Activated B cell treated with CpG ODN at 0.5 μM for 24 hours (primary cell): ENCODE data around the gene FANK1. TPM values are rescaled to one million over a fixed set of nuclear protein-coding genes. Genes with fewer than 3 reads are reported as not detected.

Experiments used
- ATAC-seq: fragments of 200-7000 bp; cut with Tn5 transposase; one replicate; pipeline ENCODE4 v1.10.0; 2021; ENCODE audit warnings: low read depth, mild to moderate bottlenecking, moderate library complexity
- CTCF ChIA-PET: fragments of 350-600 bp; sonication (Branson Sonifier 250); formaldehyde crosslinking; loops from one replicate; lab custom pipeline; 2021; ENCODE audit warnings: antibody characterized with exemption; lab: Charles Lee
- POLR2A ChIA-PET: fragments of 350-600 bp; sonication (Branson Sonifier 250); formaldehyde crosslinking; loops from one replicate; lab custom pipeline; 2021; ENCODE audit warnings: antibody characterized with exemption; lab: Charles Lee
- DNase-seq: peaks from one replicate; pipeline ENCODE4 v3.0.0; 2022
- H3K27ac Mint-ChIP-seq: one replicate; pipeline ENCODE4 v1.8.0; 2020; ENCODE audit warnings: mixed read lengths
- H3K27me3 Mint-ChIP-seq: one replicate; pipeline ENCODE4 v1.8.0; 2021; ENCODE audit warnings: mixed read lengths
- H3K36me3 Mint-ChIP-seq: one replicate; pipeline ENCODE4 v1.8.0; 2021; ENCODE audit warnings: low read depth, mixed read lengths
- H3K4me1 Mint-ChIP-seq: one replicate; pipeline ENCODE4 v1.8.0; 2021; ENCODE audit warnings: mixed read lengths
- H3K4me3 Mint-ChIP-seq: one replicate; pipeline ENCODE4 v1.8.0; 2020; ENCODE audit warnings: mild to moderate bottlenecking, mixed read lengths
- H3K9me3 Mint-ChIP-seq: one replicate; pipeline ENCODE4 v1.8.0; 2020; ENCODE audit warnings: mixed read lengths
- intact Hi-C: fragments of 100-400 bp; cut with micrococcal nuclease; formaldehyde crosslinking; loops from one replicate; pipeline ENCODE4 v1.15.1; 2024
- total RNA-seq: library from RNA; stranded (reverse); gene quantifications from 2 replicates; pipeline ENCODE4 v1.2.3, GENCODE V29; 2022
- TF ChIP-seq, protein P1 (sequence below): fragments of 200-600 bp; IDR thresholded peaks from one replicate; pipeline ENCODE4 v1.8.0; 2022; ENCODE audit warnings: antibody characterized with exemption, mild to moderate bottlenecking

FANK1 gene
- total RNA-seq, 1 donor from 2014 or later, result 0.42 TPM

DNA sequence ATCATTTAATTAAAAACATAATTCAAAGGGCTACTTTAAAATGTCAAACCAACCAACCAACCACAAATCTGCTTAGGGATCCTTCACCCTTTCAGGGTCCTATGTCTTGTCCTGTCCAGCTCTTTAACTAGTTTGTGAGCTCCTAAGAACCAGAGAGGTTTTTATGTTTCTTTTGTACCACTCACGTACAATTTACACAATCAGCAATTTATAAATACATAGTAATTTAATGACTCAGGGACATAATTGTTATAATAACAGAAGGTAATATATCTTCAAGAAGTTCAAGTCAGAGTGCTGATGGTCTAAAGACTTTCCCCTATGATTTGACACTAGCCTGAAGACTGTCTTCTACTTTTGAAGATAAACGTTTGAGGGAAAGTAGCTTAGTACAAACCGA is 31.2 kb upstream of the FANK1 start:
- POLR2A ChIA-PET, result interaction anchor here (0.6 kb wide), 1 partner anchor 21 kb away, joined by 3 read pairs; no protein-coding TSS in a partner anchor
- Mint-ChIP-seq H3K27me3 (no peaks in the 10 kb centered on the region), H3K36me3 (peaks cover 17% of the 10 kb centered on the region), H3K4me1 (no peaks in the 10 kb centered on the region), H3K27ac (no peak overlapping the region), H3K4me3 (no peak overlapping the region), H3K9me3 (no peaks in the 10 kb centered on the region)
- intact Hi-C loops, result no loop called here
- TF ChIP-seq, protein P1, sequence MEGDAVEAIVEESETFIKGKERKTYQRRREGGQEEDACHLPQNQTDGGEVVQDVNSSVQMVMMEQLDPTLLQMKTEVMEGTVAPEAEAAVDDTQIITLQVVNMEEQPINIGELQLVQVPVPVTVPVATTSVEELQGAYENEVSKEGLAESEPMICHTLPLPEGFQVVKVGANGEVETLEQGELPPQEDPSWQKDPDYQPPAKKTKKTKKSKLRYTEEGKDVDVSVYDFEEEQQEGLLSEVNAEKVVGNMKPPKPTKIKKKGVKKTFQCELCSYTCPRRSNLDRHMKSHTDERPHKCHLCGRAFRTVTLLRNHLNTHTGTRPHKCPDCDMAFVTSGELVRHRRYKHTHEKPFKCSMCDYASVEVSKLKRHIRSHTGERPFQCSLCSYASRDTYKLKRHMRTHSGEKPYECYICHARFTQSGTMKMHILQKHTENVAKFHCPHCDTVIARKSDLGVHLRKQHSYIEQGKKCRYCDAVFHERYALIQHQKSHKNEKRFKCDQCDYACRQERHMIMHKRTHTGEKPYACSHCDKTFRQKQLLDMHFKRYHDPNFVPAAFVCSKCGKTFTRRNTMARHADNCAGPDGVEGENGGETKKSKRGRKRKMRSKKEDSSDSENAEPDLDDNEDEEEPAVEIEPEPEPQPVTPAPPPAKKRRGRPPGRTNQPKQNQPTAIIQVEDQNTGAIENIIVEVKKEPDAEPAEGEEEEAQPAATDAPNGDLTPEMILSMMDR, result no peak
- ATAC-seq (no peak), DNase-seq (no peak)
- CTCF ChIA-PET, result interaction anchor here (0.8 kb wide), 1 partner anchor 10 kb away, joined by 3 read pairs; no protein-coding TSS in a partner anchor

DNA sequence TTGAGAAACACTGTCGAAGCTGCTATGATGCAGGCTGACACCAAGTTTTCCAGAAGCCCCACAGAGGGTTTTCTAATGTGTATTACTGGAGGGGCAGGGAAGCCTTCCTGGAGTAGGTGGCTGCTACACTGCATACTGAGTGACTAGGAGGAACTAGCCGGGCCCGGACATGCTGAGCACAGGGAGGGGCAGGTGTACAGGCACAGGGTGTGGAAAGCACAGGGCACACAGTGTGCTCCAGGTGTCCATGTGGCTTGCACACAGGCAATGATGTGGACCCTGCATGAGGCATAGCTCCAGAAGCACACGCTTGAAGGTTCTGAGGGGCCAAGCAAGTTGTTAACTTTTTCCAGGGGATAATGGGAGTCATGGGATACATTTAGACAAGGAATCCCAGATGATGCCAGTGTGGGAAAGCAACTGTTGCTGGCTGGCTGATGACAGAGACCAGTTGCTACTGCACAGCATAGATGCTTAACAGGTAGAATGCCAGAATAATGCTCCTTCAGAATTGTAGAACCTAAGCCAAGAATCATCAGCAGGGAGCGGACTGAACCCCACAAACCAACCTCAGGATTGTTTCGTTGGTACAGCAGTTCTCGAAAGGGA is 29.8 kb upstream of the FANK1 start:
- Mint-ChIP-seq H3K4me3 (no peak overlapping the region), H3K36me3 (peaks cover 17% of the 10 kb centered on the region), H3K27me3 (no peaks in the 10 kb centered on the region), H3K4me1 (no peaks in the 10 kb centered on the region), H3K27ac (no peak overlapping the region), H3K9me3 (no peaks in the 10 kb centered on the region)
- POLR2A ChIA-PET, result no interaction called here
- CTCF ChIA-PET, result no interaction called here
- intact Hi-C loops, result no loop called here
- DNase-seq, result no peak
- ATAC-seq, result no peak
- TF ChIP-seq, protein P1, result no peak

DNA sequence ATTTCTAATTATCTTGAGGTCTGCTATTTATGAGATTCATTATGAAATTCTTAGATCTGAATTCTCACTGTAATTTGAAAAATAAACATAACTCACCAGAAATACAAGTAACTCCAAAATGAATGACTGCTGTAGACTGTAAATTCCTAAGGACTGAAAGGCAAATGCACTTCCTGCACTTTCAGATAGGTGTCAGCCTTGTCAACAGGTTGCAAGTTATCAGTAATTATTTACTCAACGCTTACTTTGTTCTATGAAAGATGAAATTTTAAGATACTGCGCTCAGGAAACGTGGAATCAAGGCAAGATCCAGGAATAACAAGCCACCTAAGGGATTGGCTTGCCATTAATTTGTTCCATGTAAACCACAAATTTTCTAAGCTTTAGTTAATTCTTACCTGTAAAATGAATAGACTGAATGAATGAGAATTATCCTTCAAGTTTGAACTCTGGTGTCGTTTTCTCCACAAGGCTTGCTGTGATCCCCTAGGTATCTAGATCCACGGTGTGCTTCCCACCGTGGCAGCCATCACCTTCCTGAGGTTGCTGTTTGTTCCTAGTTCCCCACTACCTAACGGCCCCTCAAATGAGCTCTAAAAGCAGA is 27.9 kb upstream of the FANK1 start:
- H3K36me3 Mint-ChIP-seq, result peaks cover 17% of the 10 kb centered on the region
- DNase-seq, result no peak
- no peak overlapping the region for H3K4me3 Mint-ChIP-seq
- H3K27me3 Mint-ChIP-seq, result no peaks in the 10 kb centered on the region
- ChIA-PET POLR2A (no interaction called here), CTCF (interaction anchor here (0.6 to 2.5 kb wide), 8 partner anchors 15 to 1985 kb away, joined by 3 to 11 read pairs (median 4); no protein-coding TSS in a partner anchor)
- no peak overlapping the region for H3K27ac Mint-ChIP-seq
- H3K9me3 Mint-ChIP-seq, result no peaks in the 10 kb centered on the region
- no peaks in the 10 kb centered on the region for H3K4me1 Mint-ChIP-seq
- TF ChIP-seq, protein P1, result peak; percentile 44
- intact Hi-C loops, result loop anchor here (1.0 to 2.0 kb wide), 2 partner anchors 114 to 636 kb away; no protein-coding TSS in a partner anchor
- no peak for ATAC-seq

DNA sequence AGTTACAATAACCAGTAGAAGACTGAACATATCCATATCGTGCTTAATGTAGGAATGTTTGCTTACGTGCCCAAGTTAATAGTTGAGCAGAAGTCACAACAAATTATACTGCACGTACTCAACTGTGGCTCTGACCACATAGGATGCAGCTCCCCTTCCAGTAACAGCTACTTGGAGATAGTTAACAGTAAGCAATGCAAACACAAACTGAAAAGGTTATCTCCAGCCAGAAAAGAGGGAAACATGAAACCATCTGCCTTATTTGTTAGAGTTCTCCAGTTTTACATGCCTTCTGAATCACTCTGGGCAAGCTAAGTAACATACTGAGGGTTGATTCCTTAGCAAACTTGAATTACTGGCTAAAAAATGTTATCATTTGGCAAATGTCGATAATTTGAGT is 25.0 kb upstream of the FANK1 start:
- Mint-ChIP-seq H3K4me3 (no peak overlapping the region), H3K27me3 (no peaks in the 10 kb centered on the region), H3K4me1 (no peaks in the 10 kb centered on the region), H3K9me3 (peaks cover 7% of the 10 kb centered on the region), H3K36me3 (peaks cover 18% of the 10 kb centered on the region), H3K27ac (no peak overlapping the region)
- DNase-seq (no peak), ATAC-seq (no peak)
- TF ChIP-seq, protein P1, result no peak
- POLR2A ChIA-PET, result no interaction called here
- CTCF ChIA-PET, result no interaction called here
- intact Hi-C loops, result no loop called here

DNA sequence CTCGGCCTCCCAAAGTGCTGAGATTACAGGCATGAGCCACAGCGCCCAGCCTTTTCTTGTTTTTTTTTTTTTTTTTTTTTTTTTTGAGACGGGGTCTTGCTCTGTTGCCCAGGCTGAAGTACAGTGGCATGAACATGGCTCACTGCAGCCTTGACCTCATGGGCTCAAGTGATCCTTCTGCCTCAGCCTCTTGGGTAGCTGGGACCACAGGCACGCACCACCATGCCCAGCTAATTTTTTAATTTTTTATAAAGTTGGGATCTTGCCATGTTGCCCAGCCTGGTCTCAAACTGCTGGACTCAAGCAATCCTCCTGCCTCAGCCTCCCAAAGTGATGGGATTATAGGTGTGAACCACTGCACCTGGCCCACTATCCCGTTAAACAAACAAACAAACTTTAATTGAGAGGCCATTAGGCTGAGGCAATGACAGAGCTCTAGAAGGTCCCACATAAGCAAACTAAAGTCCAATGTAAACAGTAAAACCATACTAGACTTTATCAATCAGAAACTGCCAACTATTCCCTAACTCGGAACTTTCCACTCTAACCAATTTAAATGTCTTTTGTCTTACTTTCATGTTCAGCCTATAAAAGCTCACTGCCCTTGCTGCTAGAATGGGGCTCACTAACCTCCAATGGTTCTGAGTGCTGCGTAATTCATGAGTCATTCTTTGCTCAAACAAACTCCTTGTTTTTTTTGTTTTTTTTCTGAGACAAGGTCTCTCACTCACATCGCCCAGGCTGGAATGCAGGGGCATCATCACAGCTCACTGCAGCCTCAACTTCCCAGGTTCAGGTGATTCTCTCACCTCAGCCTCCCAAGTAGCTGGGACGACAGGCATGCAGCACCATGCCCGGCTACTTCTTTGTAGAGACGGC is 17.2 kb upstream of the FANK1 start:
- no peaks in the 10 kb centered on the region for H3K4me1 Mint-ChIP-seq
- intact Hi-C loops, result no loop called here
- no peaks in the 10 kb centered on the region for H3K27me3 Mint-ChIP-seq
- POLR2A ChIA-PET, result no interaction called here
- CTCF ChIA-PET, result no interaction called here
- no peak overlapping the region for H3K27ac Mint-ChIP-seq
- peaks cover 38% of the 10 kb centered on the region for H3K36me3 Mint-ChIP-seq
- TF ChIP-seq, protein P1, result no peak
- no peak overlapping the region for H3K4me3 Mint-ChIP-seq
- no peak for DNase-seq
- peaks cover 7% of the 10 kb centered on the region for H3K9me3 Mint-ChIP-seq
- no peak for ATAC-seq
